GM19025 (cell line): ENCODE measurements around the gene DOCK8.
"Not testable (repeated sequence)": the region's sequence is repeated elsewhere in the genome, so short reads cannot be mapped to it uniquely, and the experiment has no call there.

Source experiments
- ATAC-seq: cut with Tn5 transposase; IDR thresholded peaks from one replicate; pipeline ENCODE4 v1.9.1; 2021; ENCODE audit warnings: mild to moderate bottlenecking, low read depth, moderate library complexity; ENCODE audit not compliant: unreplicated experiment

DOCK8 gene

GRCh38 chr9:224582-225520 lies 10.2 kb downstream of the DOCK8 start:
- no peak for ATAC-seq

- no peak for ATAC-seq
Observed at GRCh38 chr9:227860-228259, 13.2 kb downstream of the DOCK8 start.

- ATAC-seq, result no peak
Observed at GRCh38 chr9:228929-229695, 14.4 kb downstream of the DOCK8 start.

- not testable (repeated sequence) for ATAC-seq
Observed at GRCh38 chr9:231625-232024, 17.0 kb downstream of the DOCK8 start.

- not testable (repeated sequence) for ATAC-seq
Observed at GRCh38 chr9:233708-234107, 19.0 kb downstream of the DOCK8 start.

- ATAC-seq, result no peak
Observed at GRCh38 chr9:237141-237857, 22.6 kb downstream of the DOCK8 start.

- no peak for ATAC-seq
Observed at GRCh38 chr9:237858-238345, 23.2 kb downstream of the DOCK8 start.

- no peak for ATAC-seq
Observed at GRCh38 chr9:242461-243080, 27.9 kb downstream of the DOCK8 start.

GRCh38 chr9:248278-248961 lies 33.8 kb downstream of the DOCK8 start:
- no peak for ATAC-seq

GRCh38 chr9:249025-249424 lies 34.4 kb downstream of the DOCK8 start:
- ATAC-seq, result no peak

GRCh38 chr9:250039-250438 lies 35.4 kb downstream of the DOCK8 start:
- ATAC-seq, result no peak

- no peak for ATAC-seq
Observed at GRCh38 chr9:250625-251024, 36.0 kb downstream of the DOCK8 start.

GRCh38 chr9:251398-251797 lies 36.7 kb downstream of the DOCK8 start:
- no peak for ATAC-seq

GRCh38 chr9:253539-253938 lies 38.9 kb downstream of the DOCK8 start:
- ATAC-seq, result no peak

GRCh38 chr9:254516-254915 lies 39.9 kb downstream of the DOCK8 start:
- ATAC-seq, result no peak

- ATAC-seq, result no peak
Observed at GRCh38 chr9:257957-258356, 43.3 kb downstream of the DOCK8 start.

GRCh38 chr9:259405-260404 lies 45.0 kb downstream of the DOCK8 start:
- no peak for ATAC-seq

- ATAC-seq, result no peak
Observed at GRCh38 chr9:264231-264630, 49.6 kb downstream of the DOCK8 start.
